Chondrocyte (in vitro differentiated cells): ENCODE data around the gene NAP1L1. TPM values are rescaled to one million over a fixed set of nuclear protein-coding genes. Genes with fewer than 3 reads are reported as not detected.

Source experiments
- DNase-seq: peaks from one replicate; pipeline ENCODE4 v3.0.0; 2021; ENCODE audit warnings: mixed read lengths, low spot score
- H3K27ac Mint-ChIP-seq: one replicate; pipeline ENCODE4 v1.8.0; 2021; ENCODE audit warnings: mild to moderate bottlenecking, moderate library complexity, mixed read lengths; ENCODE audit not compliant: unreplicated experiment
- H3K27me3 Mint-ChIP-seq: 2 replicates; pipeline ENCODE4 v1.8.0; 2021; ENCODE audit warnings: low read depth, mixed read lengths
- H3K36me3 Mint-ChIP-seq: 2 replicates; pipeline ENCODE4 v1.8.0; 2021; ENCODE audit warnings: low read depth, mixed read lengths
- H3K4me1 Mint-ChIP-seq: 2 replicates; pipeline ENCODE4 v1.8.0; 2021; ENCODE audit warnings: low read depth, mild to moderate bottlenecking, mixed read lengths
- H3K4me3 Mint-ChIP-seq: one replicate; pipeline ENCODE4 v1.8.0; 2021; ENCODE audit warnings: mild to moderate bottlenecking, moderate library complexity, mixed read lengths; ENCODE audit not compliant: unreplicated experiment
- H3K9me3 Mint-ChIP-seq: 2 replicates; pipeline ENCODE4 v1.8.0; 2021; ENCODE audit warnings: low read depth, mixed read lengths
- CTCF ChIP-seq: fragments of 200-600 bp; sonication (generic); IDR thresholded peaks from 2 replicates; pipeline ENCODE4 v1.5.0; 2021; ENCODE audit warnings: antibody characterized with exemption, mild to moderate bottlenecking, moderate library complexity
- total RNA-seq: library from RNA; stranded (reverse); gene quantifications from 3 replicates; pipeline ENCODE4 v1.2.1, GENCODE V29; 2021

Gene NAP1L1
- total RNA-seq, 1 donor from 2014 or later: 386 TPM

GRCh38 chr12:76020281-76020680 lies 64.2 kb downstream of the NAP1L1 start:
- Mint-ChIP-seq H3K4me3 (no peak overlapping the region), H3K9me3 (no peaks in the 10 kb centered on the region), H3K4me1 (peaks cover 39% of the 10 kb centered on the region), H3K36me3 (no peaks in the 10 kb centered on the region), H3K27ac (peak overlapping the region; percentile 94), H3K27me3 (no peaks in the 10 kb centered on the region)
- no peak for DNase-seq
- no peak for TF ChIP-seq CTCF

- H3K36me3 Mint-ChIP-seq: no peaks in the 10 kb centered on the region
- DNase-seq: no peak
- H3K4me3 Mint-ChIP-seq: no peak overlapping the region
- TF ChIP-seq CTCF: no peak
- H3K27me3 Mint-ChIP-seq: no peaks in the 10 kb centered on the region
- no peak overlapping the region for H3K27ac Mint-ChIP-seq
- H3K9me3 Mint-ChIP-seq: no peaks in the 10 kb centered on the region
- H3K4me1 Mint-ChIP-seq: peaks cover 29% of the 10 kb centered on the region
Measured at GRCh38 chr12:76018672-76019071, 65.8 kb downstream of the NAP1L1 start.

GRCh38 chr12:76018111-76018510 lies 66.4 kb downstream of the NAP1L1 start:
- Mint-ChIP-seq H3K27ac (no peak overlapping the region), H3K4me1 (peaks cover 29% of the 10 kb centered on the region), H3K36me3 (no peaks in the 10 kb centered on the region), H3K9me3 (no peaks in the 10 kb centered on the region), H3K4me3 (no peak overlapping the region), H3K27me3 (no peaks in the 10 kb centered on the region)
- no peak for TF ChIP-seq CTCF
- DNase-seq: no peak

GRCh38 chr12:76014007-76014406 lies 70.5 kb downstream of the NAP1L1 start:
- no peak for TF ChIP-seq CTCF
- Mint-ChIP-seq H3K4me3 (no peak overlapping the region), H3K27ac (no peak overlapping the region), H3K36me3 (no peaks in the 10 kb centered on the region), H3K9me3 (no peaks in the 10 kb centered on the region), H3K27me3 (peaks cover 2% of the 10 kb centered on the region), H3K4me1 (peaks cover 28% of the 10 kb centered on the region)
- no peak for DNase-seq

GRCh38 chr12:76013603-76014002 lies 70.9 kb downstream of the NAP1L1 start:
- Mint-ChIP-seq H3K27ac (no peak overlapping the region), H3K27me3 (peaks cover 2% of the 10 kb centered on the region), H3K9me3 (no peaks in the 10 kb centered on the region), H3K36me3 (no peaks in the 10 kb centered on the region), H3K4me1 (peaks cover 26% of the 10 kb centered on the region), H3K4me3 (no peak overlapping the region)
- TF ChIP-seq CTCF: no peak
- no peak for DNase-seq
